AG04450 (cell line): ENCODE measurements around the gene SLC44A1. TPM values are rescaled to one million over a fixed set of nuclear protein-coding genes. Genes with fewer than 3 reads are reported as not detected.

Experiments used
- CTCF ChIA-PET: fragments of 300-600, 350-600 bp; formaldehyde crosslinking; extraction: SDS; loops from one replicate; lab custom pipeline; 2022; ENCODE audit warnings: antibody characterized with exemption, inconsistent platforms; lab: Charles Lee
- POLR2A ChIA-PET: fragments of 350-600 bp; formaldehyde crosslinking; extraction: SDS; loops from one replicate; lab custom pipeline; 2021; ENCODE audit warnings: antibody characterized with exemption, inconsistent platforms; lab: Yijun Ruan, JAX
- DNase-seq: peaks from one replicate; pipeline ENCODE4 v3.0.0-alpha.2; 2011; ENCODE audit warnings: low read depth, low spot score
- H3K27ac ChIP-seq: one replicate; pipeline ENCODE4 v1.5.1; 2012; ENCODE audit warnings: low read depth, low read length, control low read depth
- H3K27me3 ChIP-seq: one replicate; pipeline ENCODE4 v1.6.0; 2012; ENCODE audit warnings: low read length; ENCODE audit not compliant: control insufficient read depth, insufficient read depth
- H3K4me3 ChIP-seq: 2 replicates; pipeline ENCODE4 v1.5.1; 2011; ENCODE audit warnings: mild to moderate bottlenecking, low read depth, low read length, control low read depth
- H3K9me3 ChIP-seq: 2 replicates; pipeline ENCODE4 v1.5.1; 2012; ENCODE audit warnings: low read length; ENCODE audit not compliant: control insufficient read depth, insufficient read depth
- polyA plus RNA-seq: library from polyadenylated mRNA; depleted of rRNA; stranded (reverse); fragments of >200 nt; gene quantifications from 2 replicates; pipeline ENCODE4 v1.2.3, GENCODE V29; 2011
- TF ChIP-seq, protein P1 (sequence below): IDR thresholded peaks from 2 replicates; pipeline ENCODE4 v1.5.1; 2011; ENCODE audit warnings: low read depth, low read length, control low read depth, inconsistent platforms

The SLC44A1 gene
- polyA plus RNA-seq, 1 experiment, result 15.6 TPM

DNA sequence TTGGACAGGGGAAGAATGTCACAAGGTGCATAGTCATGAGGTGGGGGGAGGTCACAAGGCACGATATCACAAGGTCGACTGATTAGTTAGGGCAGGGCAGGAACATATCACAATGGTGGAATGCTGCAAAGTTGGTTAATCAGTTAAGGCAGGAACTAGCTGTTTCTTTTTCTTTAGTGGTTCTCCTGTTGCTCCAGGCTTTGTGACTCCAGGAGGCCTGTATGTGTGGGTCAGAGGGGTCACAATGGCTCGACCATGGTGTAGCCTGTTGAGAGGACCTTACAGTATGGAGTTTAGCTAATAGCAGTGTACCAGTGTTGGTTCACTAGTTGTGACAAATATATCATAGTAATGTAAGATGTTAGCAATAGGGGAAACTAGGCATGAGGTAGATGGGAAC, 191.0 kb downstream of the SLC44A1 start:
- no peak overlapping the region for H3K27ac ChIP-seq
- peaks cover 4% of the 10 kb centered on the region for H3K9me3 ChIP-seq
- ChIA-PET CTCF (interaction anchor here (1.1 kb wide), 1 partner anchor 14 kb away, joined by 3 read pairs; no protein-coding TSS in a partner anchor), POLR2A (no interaction called here)
- no peak for DNase-seq
- H3K27me3 ChIP-seq, result no peaks in the 10 kb centered on the region
- TF ChIP-seq, protein P1, sequence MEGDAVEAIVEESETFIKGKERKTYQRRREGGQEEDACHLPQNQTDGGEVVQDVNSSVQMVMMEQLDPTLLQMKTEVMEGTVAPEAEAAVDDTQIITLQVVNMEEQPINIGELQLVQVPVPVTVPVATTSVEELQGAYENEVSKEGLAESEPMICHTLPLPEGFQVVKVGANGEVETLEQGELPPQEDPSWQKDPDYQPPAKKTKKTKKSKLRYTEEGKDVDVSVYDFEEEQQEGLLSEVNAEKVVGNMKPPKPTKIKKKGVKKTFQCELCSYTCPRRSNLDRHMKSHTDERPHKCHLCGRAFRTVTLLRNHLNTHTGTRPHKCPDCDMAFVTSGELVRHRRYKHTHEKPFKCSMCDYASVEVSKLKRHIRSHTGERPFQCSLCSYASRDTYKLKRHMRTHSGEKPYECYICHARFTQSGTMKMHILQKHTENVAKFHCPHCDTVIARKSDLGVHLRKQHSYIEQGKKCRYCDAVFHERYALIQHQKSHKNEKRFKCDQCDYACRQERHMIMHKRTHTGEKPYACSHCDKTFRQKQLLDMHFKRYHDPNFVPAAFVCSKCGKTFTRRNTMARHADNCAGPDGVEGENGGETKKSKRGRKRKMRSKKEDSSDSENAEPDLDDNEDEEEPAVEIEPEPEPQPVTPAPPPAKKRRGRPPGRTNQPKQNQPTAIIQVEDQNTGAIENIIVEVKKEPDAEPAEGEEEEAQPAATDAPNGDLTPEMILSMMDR, result no peak
- H3K4me3 ChIP-seq, result no peak overlapping the region

DNA sequence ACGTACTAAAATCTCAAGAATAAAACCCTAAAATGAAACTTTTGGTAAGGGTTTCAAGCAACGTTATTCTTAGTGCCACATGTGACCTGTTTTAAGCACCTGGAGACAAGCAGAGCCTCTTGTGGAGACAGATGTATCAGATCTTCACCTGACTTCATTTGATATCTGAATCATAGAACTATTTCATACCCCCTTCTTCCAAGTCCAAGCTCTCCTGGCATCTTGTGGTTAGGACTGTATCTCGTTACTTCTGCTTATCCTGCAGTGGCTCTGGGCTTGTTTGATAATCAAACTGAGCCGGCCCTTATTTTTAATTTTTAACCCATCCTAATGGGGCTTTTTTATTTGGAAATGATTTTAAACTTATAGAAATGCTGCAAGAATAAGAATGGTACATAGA, 192.3 kb downstream of the SLC44A1 start:
- ChIA-PET POLR2A (no interaction called here), CTCF (no interaction called here)
- DNase-seq, result no peak
- Histone ChIP-seq H3K27me3 (no peaks in the 10 kb centered on the region), H3K4me3 (no peak overlapping the region), H3K9me3 (peaks cover 4% of the 10 kb centered on the region), H3K27ac (no peak overlapping the region)
- TF ChIP-seq, protein P1, result no peak

DNA sequence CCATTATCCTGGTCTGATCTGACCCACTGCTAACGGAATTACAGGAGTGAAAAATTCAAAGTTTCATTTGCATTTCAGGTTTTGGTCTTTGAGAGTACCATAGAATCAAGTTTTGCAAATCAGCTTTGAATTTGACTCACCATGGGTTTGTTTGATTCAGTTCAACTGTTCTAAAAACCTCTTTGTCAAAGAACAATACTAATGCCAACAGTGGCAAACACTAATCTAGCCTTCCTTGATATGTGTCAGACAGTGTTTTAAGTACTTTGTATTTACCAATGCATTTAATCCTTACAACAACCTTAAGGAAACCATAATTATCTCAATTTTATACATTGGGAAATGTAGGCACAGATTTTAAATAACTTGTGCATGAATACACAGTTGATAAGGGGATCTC, 193.3 kb downstream of the SLC44A1 start:
- ChIA-PET CTCF (no interaction called here), POLR2A (no interaction called here)
- TF ChIP-seq, protein P1, result no peak
- no peaks in the 10 kb centered on the region for H3K27me3 ChIP-seq
- peaks cover 4% of the 10 kb centered on the region for H3K9me3 ChIP-seq
- H3K27ac ChIP-seq, result no peak overlapping the region
- no peak for DNase-seq
- no peak overlapping the region for H3K4me3 ChIP-seq

DNA sequence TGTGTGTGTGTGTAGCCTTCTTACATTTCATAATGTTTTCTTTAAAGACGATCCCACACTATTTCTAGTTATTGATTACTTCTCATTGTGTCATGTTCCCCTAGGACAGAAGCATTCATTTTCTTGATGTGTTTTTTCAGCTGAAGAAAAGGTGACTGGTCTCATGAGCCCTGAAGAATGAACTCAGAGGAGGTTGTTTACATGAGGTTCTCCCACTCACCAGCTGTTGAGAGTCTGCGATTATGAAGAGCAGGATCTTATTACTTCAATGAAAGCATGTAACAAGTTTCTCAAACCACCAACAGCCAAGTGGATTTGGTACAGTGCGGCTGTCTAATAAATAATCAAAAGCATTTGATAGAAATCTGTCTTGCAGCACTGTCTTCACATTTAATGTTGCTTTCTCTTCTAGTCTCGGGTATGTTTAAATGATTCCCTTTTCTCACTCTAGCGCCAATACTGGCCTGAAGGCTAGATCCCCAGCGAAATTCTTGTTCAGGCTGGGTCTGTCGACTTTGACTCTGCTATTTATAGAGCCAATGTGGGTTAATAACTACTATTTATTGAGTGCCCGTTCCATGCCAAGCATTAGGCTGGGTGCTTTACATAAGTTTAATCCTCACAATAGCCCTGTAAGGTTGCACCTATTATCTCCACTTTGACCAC, 193.8 kb downstream of the SLC44A1 start:
- DNase-seq, result peak; percentile 86
- ChIA-PET CTCF (no interaction called here), POLR2A (no interaction called here)
- Histone ChIP-seq H3K4me3 (no peak overlapping the region), H3K27me3 (no peaks in the 10 kb centered on the region), H3K9me3 (peaks cover 4% of the 10 kb centered on the region), H3K27ac (no peak overlapping the region)
- TF ChIP-seq, protein P1, result no peak

DNA sequence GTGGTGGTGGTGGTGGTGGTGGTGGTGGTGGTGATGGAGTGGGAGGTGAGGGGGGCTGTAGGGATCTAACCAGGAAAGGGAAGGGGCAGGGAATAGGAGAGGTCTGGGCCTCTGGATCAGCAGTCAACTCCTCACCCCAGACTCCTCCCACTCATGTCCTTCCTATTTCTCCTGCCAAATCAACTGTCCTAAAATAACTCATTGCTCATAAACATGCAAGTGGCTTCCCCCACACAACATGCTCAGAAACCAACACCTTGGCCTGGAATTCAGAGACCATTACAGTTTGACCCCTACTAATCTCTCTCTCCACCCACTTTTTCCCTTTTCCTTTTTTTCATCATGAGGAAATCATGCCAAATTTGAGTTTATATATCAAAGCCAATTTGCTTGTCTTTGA, 195.0 kb downstream of the SLC44A1 start:
- H3K27me3 ChIP-seq, result no peaks in the 10 kb centered on the region
- H3K4me3 ChIP-seq, result no peak overlapping the region
- H3K27ac ChIP-seq, result no peak overlapping the region
- H3K9me3 ChIP-seq, result peaks cover 4% of the 10 kb centered on the region
- no peak for DNase-seq
- ChIA-PET POLR2A (no interaction called here), CTCF (no interaction called here)
- TF ChIP-seq, protein P1, result no peak
